Endothelial cell of umbilical vein (primary cell): Measurements from ENCODE around the gene LMTK3. TPM values are rescaled to one million over a fixed set of nuclear protein-coding genes. Genes with fewer than 3 reads are reported as not detected.

Experiments
- BruUV-seq: library from RNA; stranded (reverse); fragments of 400-500 nt; replicated peaks from 2 replicates; lab custom pipeline; 2021; lab: Mats Ljungman, UMichigan
- CTCF ChIA-PET: fragments of 300-600, 350-600 bp; sonication (Branson Sonifier 250); formaldehyde crosslinking; loops from one replicate; lab custom pipeline; 2021; ENCODE audit warnings: antibody characterized with exemption, inconsistent platforms; lab: Charles Lee
- POLR2A ChIA-PET: fragments of 300-600, 350-600 bp; sonication (Branson Sonifier 250); formaldehyde crosslinking; loops from one replicate; lab custom pipeline; 2021; ENCODE audit warnings: antibody characterized with exemption, inconsistent platforms; lab: Charles Lee
- DNase-seq: peaks from one replicate; pipeline ENCODE4 v3.0.0-alpha.2; 2011; ENCODE audit warnings: low read depth, low spot score
- FAIRE-seq: peaks from 2 replicates; lab custom pipeline; 2011; peaks lifted over from hg19 to GRCh38; lab: Jason Lieb, UNC
- H2AFZ ChIP-seq: 2 replicates; pipeline ENCODE4 v1.6.0; 2012; ENCODE audit warnings: low read depth, low read length, control low read depth, inconsistent platforms
- H3K27ac ChIP-seq: 2 replicates; pipeline ENCODE4 v1.5.1; 2011; ENCODE audit warnings: low read depth, mild to moderate bottlenecking, control low read depth, low read length, moderate library complexity; ENCODE audit not compliant: insufficient read depth
- H3K27me3 ChIP-seq, 2 experiments: 2 replicates each; pipeline versions ENCODE4 v1.6.0 to v1.6.1; 2011; ENCODE audit warnings: low read length in 2 of 2, mixed read lengths in 1 of 2; ENCODE audit not compliant: control insufficient read depth in 2 of 2, insufficient read depth in 2 of 2
- H3K36me3 ChIP-seq, 2 experiments: 2 replicates in 1 of 2; 3 replicates in 1 of 2; pipeline ENCODE4 v1.5.1; 2011; ENCODE audit warnings: low read length in 2 of 2, mild to moderate bottlenecking in 1 of 2, moderate library complexity in 1 of 2; ENCODE audit not compliant: control insufficient read depth in 2 of 2, insufficient read depth in 2 of 2; ENCODE audit errors: extremely low read depth in 1 of 2
- H3K4me1 ChIP-seq: 3 replicates; pipeline ENCODE4 v1.5.1; 2011; ENCODE audit warnings: mild to moderate bottlenecking, low read length; ENCODE audit not compliant: control insufficient read depth, insufficient read depth; ENCODE audit errors: extremely low read depth
- H3K4me2 ChIP-seq: 2 replicates; pipeline ENCODE4 v1.6.1; 2011; ENCODE audit warnings: low read length, control low read depth, mixed read lengths; ENCODE audit not compliant: insufficient read depth
- H3K4me3 ChIP-seq, 3 experiments: fragments of 200-600 bp in 1 of 3; sonication (generic), shearing (Covaris generic) in 1 of 3; replicated peaks in 1 of 3; 2 replicates each; pipeline ENCODE4 v1.5.1; 2011 to 2016; ENCODE audit warnings: control low read depth in 3 of 3, low read length in 3 of 3, mild to moderate bottlenecking in 2 of 3, inconsistent platforms in 1 of 3, low read depth in 1 of 3, moderate library complexity in 1 of 3; ENCODE audit not compliant: insufficient read depth in 1 of 3
- H3K79me2 ChIP-seq: 2 replicates; pipeline ENCODE4 v1.6.0; 2012; ENCODE audit warnings: low read length, inconsistent platforms; ENCODE audit not compliant: control insufficient read depth, insufficient read depth
- H3K9ac ChIP-seq: replicated peaks from 2 replicates; pipeline ENCODE3; 2011; ENCODE audit warnings: low read length, control low read depth; ENCODE audit not compliant: insufficient read depth; ENCODE audit errors: extremely low read depth
- H3K9me1 ChIP-seq: replicated peaks from 3 replicates; pipeline ENCODE4 v1.6.0; 2011; ENCODE audit warnings: mild to moderate bottlenecking, low read length; ENCODE audit not compliant: control insufficient read depth, insufficient read depth; ENCODE audit errors: extremely low read depth
- H3K9me3 ChIP-seq: replicated peaks from 2 replicates; pipeline ENCODE4 v1.5.1; 2012; ENCODE audit warnings: low read length, inconsistent platforms; ENCODE audit not compliant: control insufficient read depth, insufficient read depth
- H4K20me1 ChIP-seq: replicated peaks from 2 replicates; pipeline ENCODE3; 2011; ENCODE audit warnings: mild to moderate bottlenecking, low read length; ENCODE audit not compliant: control insufficient read depth, insufficient read depth; ENCODE audit errors: extremely low read depth
- EZH2 ChIP-seq: IDR thresholded peaks from 2 replicates; pipeline ENCODE4 v1.6.1; 2012; ENCODE audit warnings: borderline replicate concordance, low read depth, mild to moderate bottlenecking, moderate library complexity, low read length, inconsistent platforms; ENCODE audit not compliant: severe bottlenecking
- FOS ChIP-seq: IDR thresholded peaks from 2 replicates; pipeline ENCODE4 v1.6.1; 2011; ENCODE audit warnings: mild to moderate bottlenecking, low read length, moderate library complexity, borderline replicate concordance; ENCODE audit not compliant: insufficient read depth
- GATA2 ChIP-seq: IDR thresholded peaks from 2 replicates; pipeline ENCODE4 v1.7.0; 2011; ENCODE audit warnings: low read depth, mild to moderate bottlenecking, moderate library complexity, mixed read lengths, low read length; ENCODE audit not compliant: insufficient read length, insufficient read depth
- JUN ChIP-seq: IDR thresholded peaks from 2 replicates; pipeline ENCODE4 v1.6.1; 2011; ENCODE audit warnings: borderline replicate concordance, low read depth; ENCODE audit not compliant: insufficient read length, insufficient read depth
- MAX ChIP-seq: IDR thresholded peaks from 2 replicates; pipeline ENCODE4 v1.6.1; 2011; ENCODE audit not compliant: insufficient read depth, insufficient read length
- MYC ChIP-seq: IDR thresholded peaks from one replicate; pipeline ENCODE4 v1.6.1; 2011; ENCODE audit warnings: mild to moderate bottlenecking, low read depth, low read length
- POLR2A ChIP-seq: IDR thresholded peaks from 2 replicates; pipeline ENCODE4 v1.6.1; 2012; ENCODE audit warnings: low read depth, mild to moderate bottlenecking, control low read depth, low read length
- POLR2AphosphoS5 ChIP-seq: IDR thresholded peaks from 2 replicates; pipeline ENCODE4 v1.6.1; 2012; ENCODE audit warnings: low read depth, mild to moderate bottlenecking, control low read depth, low read length, moderate library complexity; ENCODE audit not compliant: insufficient read depth
- dilution Hi-C: fragments of 300-500 bp; cut with MboI; formaldehyde crosslinking; loops from one replicate; pipeline ENCODE4 v1.15.0; 2019; ENCODE audit warnings: low sequenced_read_pairs; ENCODE audit not compliant: extremely low pct_ligation_motif_present
- intact Hi-C: fragments of 100-400 bp; cut with micrococcal nuclease; formaldehyde crosslinking; loops from one replicate; pipeline ENCODE4 v1.10.0; 2022
- polyA plus RNA-seq, 4 experiments: library from polyadenylated mRNA; depleted of rRNA in 3 of 4; stranded (reverse) in 3 of 4; unstranded in 1 of 4; fragments of >200 nt; gene quantifications; 2 replicates each; pipeline versions ENCODE4 v1.2.1 to v1.2.3, GENCODE V29; 2011 to 2012; ENCODE audit warnings: missing spikeins in 1 of 4
- total RNA-seq: library from RNA; stranded (reverse); gene quantifications from 2 replicates; pipeline ENCODE4 v1.2.3, GENCODE V29; 2021
- TF ChIP-seq, protein P1 (sequence below), 2 donors: IDR thresholded peaks; 1 replicate in 1 of 2; 2 replicates in 1 of 2; pipeline ENCODE4 v1.5.1; 2011; ENCODE audit warnings: low read length in 2 of 2, mild to moderate bottlenecking in 2 of 2, moderate library complexity in 2 of 2, control low read depth in 1 of 2, inconsistent platforms in 1 of 2, low read depth in 1 of 2; ENCODE audit not compliant: insufficient read depth in 1 of 2; ENCODE audit errors: extremely low read depth in 1 of 2

LMTK3 gene
- total and polyA plus RNA-seq, 2 donors (not counting 3 experiments of a cell fraction or from before 2014, with no cell fraction given): 0.11 to 0.14 TPM

GRCh38 chr19:48543121-48543710, 31.6 kb upstream of the LMTK3 start:
- no peak overlapping the region for H3K4me3 ChIP-seq
- H3K9me3 ChIP-seq: no peaks in the 10 kb centered on the region
- CTCF ChIA-PET: interaction anchor here (1.0 kb wide), 1 partner anchor 25 kb away, joined by 3 read pairs; no protein-coding TSS in a partner anchor
- intact Hi-C loops: no loop called here
- H2AFZ ChIP-seq: peak overlapping the region; percentile 68
- DNase-seq (peak; percentile 80), FAIRE-seq (peak; percentile 95)
- H3K36me3 ChIP-seq: no peaks in the 10 kb centered on the region
- no TSS peak for BruUV-seq
- dilution Hi-C loops: no loop called here
- POLR2A ChIA-PET: interaction anchor here (0.6 kb wide), 1 partner anchor 30 kb away, joined by 3 read pairs; no protein-coding TSS in a partner anchor
- H3K27ac ChIP-seq: no peak overlapping the region
- peaks cover 5% of the 10 kb centered on the region for H3K4me1 ChIP-seq
- H3K27me3 ChIP-seq: no peaks in the 10 kb centered on the region
- no peaks in the 10 kb centered on the region for H3K79me2 ChIP-seq
- peak; percentile 49 for TF ChIP-seq MYC
- TF ChIP-seq, protein P1, sequence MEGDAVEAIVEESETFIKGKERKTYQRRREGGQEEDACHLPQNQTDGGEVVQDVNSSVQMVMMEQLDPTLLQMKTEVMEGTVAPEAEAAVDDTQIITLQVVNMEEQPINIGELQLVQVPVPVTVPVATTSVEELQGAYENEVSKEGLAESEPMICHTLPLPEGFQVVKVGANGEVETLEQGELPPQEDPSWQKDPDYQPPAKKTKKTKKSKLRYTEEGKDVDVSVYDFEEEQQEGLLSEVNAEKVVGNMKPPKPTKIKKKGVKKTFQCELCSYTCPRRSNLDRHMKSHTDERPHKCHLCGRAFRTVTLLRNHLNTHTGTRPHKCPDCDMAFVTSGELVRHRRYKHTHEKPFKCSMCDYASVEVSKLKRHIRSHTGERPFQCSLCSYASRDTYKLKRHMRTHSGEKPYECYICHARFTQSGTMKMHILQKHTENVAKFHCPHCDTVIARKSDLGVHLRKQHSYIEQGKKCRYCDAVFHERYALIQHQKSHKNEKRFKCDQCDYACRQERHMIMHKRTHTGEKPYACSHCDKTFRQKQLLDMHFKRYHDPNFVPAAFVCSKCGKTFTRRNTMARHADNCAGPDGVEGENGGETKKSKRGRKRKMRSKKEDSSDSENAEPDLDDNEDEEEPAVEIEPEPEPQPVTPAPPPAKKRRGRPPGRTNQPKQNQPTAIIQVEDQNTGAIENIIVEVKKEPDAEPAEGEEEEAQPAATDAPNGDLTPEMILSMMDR (IDR thresholded peaks at IDR 0.05; ENCODE audit: extremely low read depth in 1 of 2, insufficient read depth in 1 of 2, low read depth in 1 of 2, low read length in 2 of 2): no peak
- TF ChIP-seq POLR2AphosphoS5: peak; percentile 75
- TF ChIP-seq MAX: no peak
- peak; percentile 55 for TF ChIP-seq FOS
- TF ChIP-seq GATA2: peak; percentile 32
- no peak for TF ChIP-seq POLR2A
- no peak for TF ChIP-seq JUN
- no peak for TF ChIP-seq EZH2
- no peaks in the 10 kb centered on the region for H3K9me1 ChIP-seq
- H4K20me1 ChIP-seq: no peaks in the 10 kb centered on the region
- no peak overlapping the region for H3K9ac ChIP-seq
- H3K4me2 ChIP-seq: no peak overlapping the region
